ENCODE measurements around the gene MAP7D3.

Gene MAP7D3

DNA sequence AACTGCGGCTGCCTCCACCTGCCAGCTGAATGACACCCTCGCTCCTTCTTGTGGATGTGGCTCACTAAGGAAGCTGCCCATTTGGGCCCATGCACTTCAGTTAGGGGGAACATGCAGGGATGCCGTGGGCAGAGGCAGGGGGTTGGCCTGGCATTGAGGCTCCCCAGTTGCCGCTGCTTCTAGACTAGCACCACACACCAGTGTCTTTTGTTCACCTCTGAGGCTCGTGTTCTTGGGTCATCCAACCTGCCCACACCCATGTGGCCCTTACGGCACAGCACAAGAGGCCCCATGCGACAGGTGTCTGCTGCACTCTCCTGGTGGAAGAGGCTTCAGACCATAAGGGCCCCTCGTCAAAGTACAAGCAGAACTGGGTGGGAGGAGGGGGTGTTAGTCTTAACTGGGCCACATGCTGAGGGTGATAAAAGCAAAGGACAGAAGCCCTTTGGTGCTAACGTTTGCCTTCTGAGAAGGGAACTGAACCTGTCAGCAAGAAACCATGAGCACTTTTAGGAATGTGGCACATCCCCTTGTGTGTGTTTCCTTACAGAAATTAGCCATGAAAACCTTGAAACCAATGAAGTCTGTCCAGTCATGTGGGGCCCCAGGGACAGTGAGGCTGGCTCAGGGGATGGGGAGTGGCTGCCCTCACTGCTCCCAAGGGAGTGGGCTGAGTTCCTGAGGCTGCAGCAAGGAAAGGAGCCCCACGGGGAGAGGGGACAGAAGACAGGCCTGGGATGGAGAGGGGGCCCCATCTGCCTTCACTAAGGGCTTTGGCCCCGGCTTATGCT lies 39.2 kb downstream of the MAP7D3 start:
- TF ChIP-seq ZFP69B (tag by site-specific recombination; IDR thresholded peaks at IDR 0.05): peak; percentile 69
- TF ChIP-seq ZNF140 (tag by site-specific recombination; IDR thresholded peaks at IDR 0.05): no peak
- 0 out of 2 replicates have a peak, but pooled peaks have one; percentile 17 for TF ChIP-seq CTCF (tag by site-specific recombination; IDR thresholded peaks at IDR 0.05)
- TF ChIP-seq SCRT1 (tag by site-specific recombination; IDR thresholded peaks at IDR 0.05; ENCODE audit: borderline replicate concordance): peak; percentile 94
- TF ChIP-seq, protein P1, sequence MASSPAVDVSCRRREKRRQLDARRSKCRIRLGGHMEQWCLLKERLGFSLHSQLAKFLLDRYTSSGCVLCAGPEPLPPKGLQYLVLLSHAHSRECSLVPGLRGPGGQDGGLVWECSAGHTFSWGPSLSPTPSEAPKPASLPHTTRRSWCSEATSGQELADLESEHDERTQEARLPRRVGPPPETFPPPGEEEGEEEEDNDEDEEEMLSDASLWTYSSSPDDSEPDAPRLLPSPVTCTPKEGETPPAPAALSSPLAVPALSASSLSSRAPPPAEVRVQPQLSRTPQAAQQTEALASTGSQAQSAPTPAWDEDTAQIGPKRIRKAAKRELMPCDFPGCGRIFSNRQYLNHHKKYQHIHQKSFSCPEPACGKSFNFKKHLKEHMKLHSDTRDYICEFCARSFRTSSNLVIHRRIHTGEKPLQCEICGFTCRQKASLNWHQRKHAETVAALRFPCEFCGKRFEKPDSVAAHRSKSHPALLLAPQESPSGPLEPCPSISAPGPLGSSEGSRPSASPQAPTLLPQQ (tag by site-specific recombination; IDR thresholded peaks at IDR 0.05): peak; percentile 35; the same call in 1 of the 2 replicates
- peak; percentile 59; the same call in 1 of the 2 replicates for TF ChIP-seq HIC1 (tag by site-specific recombination; IDR thresholded peaks at IDR 0.05)
- TF ChIP-seq ZBTB20 (tag by site-specific recombination; IDR thresholded peaks at IDR 0.05): peak; percentile 81; the same call in 1 of the 2 replicates
- TF ChIP-seq ZNF561 (tag by site-specific recombination; IDR thresholded peaks at IDR 0.05; ENCODE audit: borderline replicate concordance): no peak
- peak; percentile 96 for TF ChIP-seq SCRT2 (tag by site-specific recombination; IDR thresholded peaks at IDR 0.05)
- TF ChIP-seq ZNF654 (tag by site-specific recombination; IDR thresholded peaks at IDR 0.05; ENCODE audit: low read depth): peak; percentile 12; the same call in 1 of the 2 replicates
- TF ChIP-seq ZNF121 (tag by site-specific recombination; IDR thresholded peaks at IDR 0.05): no peak
- POLR2A ChIA-PET: interaction anchor here (0.5 kb wide), 1 partner anchor 95 kb away, joined by 3 read pairs; no protein-coding TSS in a partner anchor
- Histone ChIP-seq H3K27ac (ENCODE audit: extremely low read depth, low read depth, low read length) (no peak overlapping the region), H3K4me3 (ENCODE audit: low read depth, low read length) (no peak overlapping the region), H3K4me1 (ENCODE audit: control insufficient read depth, insufficient read depth, low read length) (no peaks in the 10 kb centered on the region), H3K36me3 (ENCODE audit: control insufficient read depth in 2 of 2, insufficient read depth in 1 of 2, low read length in 2 of 2) (peaks cover 0 to 50% of the 10 kb centered on the region in 2 experiments; a peak in 2 of 3 replicates), H3K9me3 (ENCODE audit: control insufficient read depth, insufficient read depth, low read depth, low read length) (no peaks in the 10 kb centered on the region)
- CTCF ChIA-PET: interaction anchor here (0.6 to 4.6 kb wide), 3 partner anchors 184 to 224 kb away, joined by 3 to 51 read pairs (median 8); no protein-coding TSS in a partner anchor

GRCh38 chrX:136210806-136211205 lies 40.4 kb downstream of the MAP7D3 start:
- ChIA-PET POLR2A (no interaction called here), CTCF (interaction anchor here (0.6 to 4.6 kb wide), 4 partner anchors 42 to 183 kb away, joined by 3 to 51 read pairs (median 10); no protein-coding TSS in a partner anchor)
- Histone ChIP-seq H3K27ac (ENCODE audit: extremely low read depth, low read depth, low read length) (no peak overlapping the region), H3K4me3 (ENCODE audit: low read depth, low read length) (no peak overlapping the region), H3K9me3 (ENCODE audit: control insufficient read depth, insufficient read depth, low read depth, low read length) (no peaks in the 10 kb centered on the region), H3K4me1 (ENCODE audit: control insufficient read depth, insufficient read depth, low read length) (no peaks in the 10 kb centered on the region), H3K36me3 (ENCODE audit: control insufficient read depth in 2 of 2, insufficient read depth in 1 of 2, low read length in 2 of 2) (peaks cover 0 to 57% of the 10 kb centered on the region in 2 experiments; a peak in 1 of 3 replicates)
- TF ChIP-seq HOXA7 (CRISPR knock-in tag; IDR thresholded peaks at IDR 0.05; ENCODE audit: borderline replicate concordance) (no peak), ZNF138 (tag by site-specific recombination; IDR thresholded peaks at IDR 0.05; ENCODE audit: borderline replicate concordance) (no peak), ZNF501 (tag by site-specific recombination; IDR thresholded peaks at IDR 0.05) (no peak), CTCF (tag by site-specific recombination; IDR thresholded peaks at IDR 0.05) (no peak), ZNF19 (tag by site-specific recombination; IDR thresholded peaks at IDR 0.05; ENCODE audit: low read depth) (no peak), YY1 (tag by site-specific recombination; IDR thresholded peaks at IDR 0.05) (no peak), ZNF23 (tag by site-specific recombination; IDR thresholded peaks at IDR 0.05; ENCODE audit: borderline replicate concordance) (no peak), ZNF777 (tag by site-specific recombination; IDR thresholded peaks at IDR 0.05; ENCODE audit: borderline replicate concordance) (no peak), ZNF391 (tag by site-specific recombination; IDR thresholded peaks at IDR 0.05; ENCODE audit: borderline replicate concordance, low read depth) (no peak)

Measured in HEK293 (cell line).